CD14-positive monocyte (primary cell): ENCODE results near the gene CCDC77. TPM values are rescaled to one million over a fixed set of nuclear protein-coding genes. Genes with fewer than 3 reads are reported as not detected.

Experiments
- DNase-seq, 3 donors: peaks; one replicate each; pipeline ENCODE4 v3.0.0-alpha.2; 2011 to 2022
- H2AFZ ChIP-seq: 2 replicates; pipeline ENCODE4 v1.6.0; 2012; ENCODE audit warnings: mild to moderate bottlenecking, low read depth, low read length, inconsistent platforms; ENCODE audit not compliant: insufficient read depth, poor library complexity, severe bottlenecking
- H3K27ac ChIP-seq, 2 donors: 1 replicate in 1 of 2; 2 replicates in 1 of 2; pipeline ENCODE4 v1.5.1; 2012 to 2013; ENCODE audit warnings: low read length in 2 of 2, control low read depth in 1 of 2, inconsistent platforms in 1 of 2, low read depth in 1 of 2, mild to moderate bottlenecking in 1 of 2
- H3K27me3 ChIP-seq, 2 donors: one replicate each; pipeline versions ENCODE4 v1.6.0 to v1.6.1; 2011 to 2013; ENCODE audit warnings: low read length in 2 of 2; ENCODE audit not compliant: control insufficient read depth in 2 of 2, insufficient read depth in 2 of 2
- H3K36me3 ChIP-seq, 2 donors: replicated peaks in 1 of 2; 1 replicate in 1 of 2; 2 replicates in 1 of 2; pipeline versions ENCODE4 v1.5.1 to v1.6.1; 2012 to 2013; ENCODE audit warnings: low read length in 2 of 2, control low read depth in 1 of 2, inconsistent platforms in 1 of 2, mild to moderate bottlenecking in 1 of 2; ENCODE audit not compliant: insufficient read depth in 2 of 2, control insufficient read depth in 1 of 2
- H3K4me1 ChIP-seq, 2 donors: 1 replicate in 1 of 2; 2 replicates in 1 of 2; pipeline versions ENCODE4 v1.5.1 to v1.6.1; 2012 to 2013; ENCODE audit warnings: low read length in 2 of 2, control low read depth in 1 of 2, inconsistent platforms in 1 of 2, mild to moderate bottlenecking in 1 of 2, moderate library complexity in 1 of 2; ENCODE audit not compliant: insufficient read depth in 2 of 2, control insufficient read depth in 1 of 2
- H3K4me2 ChIP-seq: replicated peaks from 2 replicates; pipeline ENCODE3; 2012; ENCODE audit warnings: low read length, moderate library complexity, mild to moderate bottlenecking; ENCODE audit not compliant: poor library complexity, severe bottlenecking; ENCODE audit errors: extremely low read depth
- H3K4me3 ChIP-seq, 3 experiments: fragments of 200-600 bp in 1 of 3; sonication (generic) in 1 of 3; replicated peaks in 1 of 3; 1 replicate in 2 of 3; 2 replicates in 1 of 3; pipeline ENCODE4 v1.5.1; 2011 to 2013; ENCODE audit warnings: low read length in 3 of 3, mild to moderate bottlenecking in 3 of 3, control low read depth in 2 of 3, low read depth in 2 of 3, inconsistent platforms in 1 of 3, moderate library complexity in 1 of 3
- H3K79me2 ChIP-seq: 2 replicates; pipeline ENCODE4 v1.6.0; 2012; ENCODE audit warnings: mild to moderate bottlenecking, control low read depth, inconsistent platforms, low read length, moderate library complexity; ENCODE audit not compliant: insufficient read depth
- H3K9ac ChIP-seq: 2 replicates; pipeline ENCODE4 v1.6.0; 2017; ENCODE audit warnings: low read length, mild to moderate bottlenecking; ENCODE audit not compliant: insufficient read depth, poor library complexity, severe bottlenecking
- H3K9me3 ChIP-seq, 2 donors: replicated peaks in 1 of 2; 1 replicate in 1 of 2; 2 replicates in 1 of 2; pipeline versions ENCODE4 v1.5.1 to v1.6.1; 2012 to 2013; ENCODE audit warnings: low read length in 2 of 2, control low read depth in 1 of 2; ENCODE audit not compliant: control insufficient read depth in 1 of 2, insufficient read depth in 1 of 2
- H4K20me1 ChIP-seq: 2 replicates; pipeline ENCODE4 v1.6.0; 2012; ENCODE audit warnings: mild to moderate bottlenecking, low read length, control low read depth, moderate library complexity; ENCODE audit not compliant: insufficient read depth
- H3K27ac Mint-ChIP-seq, 7 donors: one replicate each; pipeline ENCODE4 v1.8.0; 2020; ENCODE audit warnings: mild to moderate bottlenecking in 7 of 7, mixed read lengths in 7 of 7, moderate library complexity in 6 of 7, inconsistent platforms in 2 of 7
- H3K27me3 Mint-ChIP-seq, 3 donors: one replicate each; pipeline ENCODE4 v1.8.0; 2021 to 2022; ENCODE audit warnings: low read depth in 3 of 3, mild to moderate bottlenecking in 3 of 3, mixed read lengths in 3 of 3, moderate library complexity in 3 of 3, inconsistent platforms in 1 of 3
- H3K36me3 Mint-ChIP-seq, 2 donors: one replicate each; pipeline ENCODE4 v1.8.0; 2020; ENCODE audit warnings: mixed read lengths in 2 of 2, inconsistent platforms in 1 of 2, mild to moderate bottlenecking in 1 of 2
- H3K4me1 Mint-ChIP-seq: one replicate; pipeline ENCODE4 v1.8.0; 2020; ENCODE audit warnings: mild to moderate bottlenecking, mixed read lengths
- H3K4me3 Mint-ChIP-seq, 2 donors: one replicate each; pipeline ENCODE4 v1.8.0; 2020; ENCODE audit warnings: mild to moderate bottlenecking in 2 of 2, mixed read lengths in 2 of 2, moderate library complexity in 1 of 2
- H3K9me3 Mint-ChIP-seq, 7 donors: one replicate each; pipeline ENCODE4 v1.8.0; 2020 to 2022; ENCODE audit warnings: mixed read lengths in 7 of 7, mild to moderate bottlenecking in 6 of 7, moderate library complexity in 6 of 7, inconsistent platforms in 2 of 7
- WGBS: methylation state at CpG from one replicate; pipeline ENCODE4 v1.1.5; 2013; ENCODE audit warnings: missing lambda C conversion rate; ENCODE audit not compliant: insufficient coverage; 5-methylcytosine and 5-hydroxymethylcytosine counted together
- intact Hi-C, 2 donors: fragments of 100-400 bp; cut with micrococcal nuclease; formaldehyde crosslinking; loops; one replicate each; pipeline versions ENCODE4 v1.15.0 to v1.15.1; 2023
- polyA plus RNA-seq, 3 donors: library from polyadenylated mRNA; depleted of rRNA in 1 of 3; unstranded in 2 of 3; stranded (reverse) in 1 of 3; fragments of 300-500 nt in 2 of 3; fragments of >200 nt in 1 of 3; fragmentation: Illumina TruSeq in 2 of 3; gene quantifications; 1 replicate in 2 of 3; 2 replicates in 1 of 3; pipeline ENCODE4 v1.2.3, GENCODE V29; 2012 to 2021
- TF ChIP-seq, protein P1 (sequence below): fragments of 200-600 bp; IDR thresholded peaks from one replicate; pipeline ENCODE4 v1.8.0; 2022; ENCODE audit warnings: antibody characterized with exemption, mild to moderate bottlenecking

The CCDC77 gene
- polyA plus RNA-seq, 3 donors = 4.1 to 7.7 (median 5.1) TPM

DNA sequence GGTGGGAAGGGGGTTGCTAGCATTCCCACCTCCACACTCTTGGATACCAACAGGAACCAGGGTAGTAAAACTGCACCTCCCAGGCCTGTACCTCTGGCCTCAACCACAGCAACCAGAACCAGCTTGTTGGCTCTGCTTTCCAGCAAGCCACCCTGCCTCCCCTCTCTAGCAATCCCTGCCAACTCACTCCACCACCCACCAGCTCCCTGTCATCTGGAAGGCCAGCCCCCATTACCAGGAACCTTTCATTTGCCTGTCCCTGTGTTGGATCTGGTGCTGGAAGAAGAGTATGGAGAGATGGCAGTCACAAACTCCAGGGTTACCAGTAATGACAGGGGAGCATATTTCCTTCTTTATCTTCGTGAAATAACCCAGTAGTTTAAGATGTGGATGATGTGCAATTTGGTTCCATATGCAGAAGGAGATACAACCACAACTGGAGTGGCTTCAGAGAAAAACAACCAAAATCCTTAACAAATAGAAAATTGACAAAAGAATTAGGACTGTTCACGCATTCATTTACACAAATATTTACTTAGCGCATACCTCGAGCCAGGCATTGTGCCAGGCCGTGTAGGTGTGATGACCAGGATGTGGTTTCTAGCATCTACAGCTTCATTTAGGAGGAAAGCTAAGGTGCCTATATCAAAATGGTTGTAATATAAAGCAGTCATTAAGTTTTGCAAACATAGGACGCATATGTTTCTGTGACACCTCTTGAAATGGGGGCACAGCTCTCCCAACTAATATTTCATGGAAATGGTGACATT lies 61.7 kb downstream of the CCDC77 start:
- intact Hi-C loops = no loop called here
- TF ChIP-seq, protein P1, sequence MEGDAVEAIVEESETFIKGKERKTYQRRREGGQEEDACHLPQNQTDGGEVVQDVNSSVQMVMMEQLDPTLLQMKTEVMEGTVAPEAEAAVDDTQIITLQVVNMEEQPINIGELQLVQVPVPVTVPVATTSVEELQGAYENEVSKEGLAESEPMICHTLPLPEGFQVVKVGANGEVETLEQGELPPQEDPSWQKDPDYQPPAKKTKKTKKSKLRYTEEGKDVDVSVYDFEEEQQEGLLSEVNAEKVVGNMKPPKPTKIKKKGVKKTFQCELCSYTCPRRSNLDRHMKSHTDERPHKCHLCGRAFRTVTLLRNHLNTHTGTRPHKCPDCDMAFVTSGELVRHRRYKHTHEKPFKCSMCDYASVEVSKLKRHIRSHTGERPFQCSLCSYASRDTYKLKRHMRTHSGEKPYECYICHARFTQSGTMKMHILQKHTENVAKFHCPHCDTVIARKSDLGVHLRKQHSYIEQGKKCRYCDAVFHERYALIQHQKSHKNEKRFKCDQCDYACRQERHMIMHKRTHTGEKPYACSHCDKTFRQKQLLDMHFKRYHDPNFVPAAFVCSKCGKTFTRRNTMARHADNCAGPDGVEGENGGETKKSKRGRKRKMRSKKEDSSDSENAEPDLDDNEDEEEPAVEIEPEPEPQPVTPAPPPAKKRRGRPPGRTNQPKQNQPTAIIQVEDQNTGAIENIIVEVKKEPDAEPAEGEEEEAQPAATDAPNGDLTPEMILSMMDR = no peak
- Histone ChIP-seq H3K9ac (no peak overlapping the region), H4K20me1 (no peaks in the 10 kb centered on the region), H3K79me2 (no peaks in the 10 kb centered on the region), H3K27me3 (peaks cover 38 to 49% of the 10 kb centered on the region in 2 donors), H2AFZ (no peak overlapping the region), H3K4me1 (peaks cover 3 to 13% of the 10 kb centered on the region in 2 donors), H3K36me3 (no peaks in the 10 kb centered on the region), H3K4me2 (no peak overlapping the region), H3K4me3 (no peak overlapping the region), H3K9me3 (peaks cover 0 to 26% of the 10 kb centered on the region in 2 donors), H3K27ac (no peak overlapping the region)
- H3K27ac Mint-ChIP-seq = no peak overlapping the region
- 100% methylated on average over 1 of the region's 6 CpGs for WGBS
- peak overlapping the region in 1 of 2 donors; percentile 93 for H3K4me3 Mint-ChIP-seq
- no peak for DNase-seq
- peaks cover 0 to 11% (median 8%) of the 10 kb centered on the region in 7 donors for H3K9me3 Mint-ChIP-seq
- H3K4me1 Mint-ChIP-seq = peaks cover 10% of the 10 kb centered on the region
- H3K27me3 Mint-ChIP-seq = peaks cover 53 to 66% (median 63%) of the 10 kb centered on the region in 3 donors
- peaks cover 0 to 3% of the 10 kb centered on the region in 2 donors for H3K36me3 Mint-ChIP-seq

DNA sequence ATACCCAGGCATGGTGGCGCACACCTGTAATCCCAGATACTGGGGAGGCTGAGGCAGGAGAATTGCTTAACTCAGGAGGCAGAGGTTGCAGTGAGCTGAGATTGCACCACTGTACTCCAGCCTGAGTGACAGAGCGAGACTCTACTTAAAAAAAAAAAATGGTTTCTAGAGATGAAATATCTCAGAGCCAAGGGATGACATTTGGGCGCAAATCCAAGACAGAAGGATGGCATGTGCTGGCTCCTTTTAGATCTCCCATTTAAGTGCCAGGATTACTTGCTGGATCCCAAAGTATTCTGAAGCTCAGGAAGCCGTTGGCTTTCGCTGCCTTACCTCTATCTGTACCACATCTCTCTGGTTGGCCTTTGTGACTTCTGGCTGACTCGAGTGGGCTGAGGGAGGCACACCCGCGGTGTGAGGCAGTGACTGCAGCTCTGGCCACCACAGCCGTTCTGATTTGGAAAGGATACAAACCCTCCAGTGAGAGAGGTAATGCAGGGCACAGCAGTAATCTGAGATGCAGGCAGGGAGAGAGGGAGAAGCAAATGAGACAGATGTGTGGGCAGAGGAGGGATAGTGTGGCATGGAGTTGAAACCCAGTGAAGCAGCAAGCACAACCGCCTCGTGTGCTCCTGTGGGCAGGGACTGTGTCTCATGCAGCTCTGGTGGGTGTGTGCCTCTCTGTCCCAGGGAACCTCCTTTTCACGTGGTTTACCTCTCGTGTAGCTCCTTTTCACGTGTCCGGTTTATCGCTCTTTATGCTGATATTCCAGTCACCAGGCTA lies 63.2 kb downstream of the CCDC77 start:
- Histone ChIP-seq H3K36me3 (no peaks in the 10 kb centered on the region), H3K4me1 (peaks cover under 1 to 8% of the 10 kb centered on the region in 2 donors), H3K4me2 (no peak overlapping the region), H3K9me3 (peaks cover 0 to 16% of the 10 kb centered on the region in 2 donors), H3K79me2 (no peaks in the 10 kb centered on the region), H3K9ac (no peak overlapping the region), H4K20me1 (no peaks in the 10 kb centered on the region), H3K27ac (no peak overlapping the region), H3K27me3 (peaks cover 27 to 33% of the 10 kb centered on the region in 2 donors), H2AFZ (no peak overlapping the region), H3K4me3 (no peak overlapping the region)
- TF ChIP-seq, protein P1 = no peak
- H3K27ac Mint-ChIP-seq = no peak overlapping the region
- intact Hi-C loops = no loop called here
- H3K4me1 Mint-ChIP-seq = peaks cover 5% of the 10 kb centered on the region
- WGBS = 79% methylated on average over 15 of the region's 16 CpGs
- H3K9me3 Mint-ChIP-seq = peaks cover 0 to 4% (median 3%) of the 10 kb centered on the region in 7 donors
- H3K27me3 Mint-ChIP-seq = peaks cover 38 to 54% (median 48%) of the 10 kb centered on the region in 3 donors
- H3K36me3 Mint-ChIP-seq = peaks cover 0 to 3% of the 10 kb centered on the region in 2 donors
- no peak for DNase-seq
- H3K4me3 Mint-ChIP-seq = peak overlapping the region in 1 of 2 donors; percentile 6
